ENCODE measurements around the gene ZNF362. TPM values are rescaled to one million over a fixed set of nuclear protein-coding genes. Genes with fewer than 3 reads are reported as not detected.
A peak's percentile ranks its signal among the peaks of the same experiment; 100 is the strongest.

The ZNF362 gene
- total RNA-seq, 1 donor, result 13.4 TPM

DNA sequence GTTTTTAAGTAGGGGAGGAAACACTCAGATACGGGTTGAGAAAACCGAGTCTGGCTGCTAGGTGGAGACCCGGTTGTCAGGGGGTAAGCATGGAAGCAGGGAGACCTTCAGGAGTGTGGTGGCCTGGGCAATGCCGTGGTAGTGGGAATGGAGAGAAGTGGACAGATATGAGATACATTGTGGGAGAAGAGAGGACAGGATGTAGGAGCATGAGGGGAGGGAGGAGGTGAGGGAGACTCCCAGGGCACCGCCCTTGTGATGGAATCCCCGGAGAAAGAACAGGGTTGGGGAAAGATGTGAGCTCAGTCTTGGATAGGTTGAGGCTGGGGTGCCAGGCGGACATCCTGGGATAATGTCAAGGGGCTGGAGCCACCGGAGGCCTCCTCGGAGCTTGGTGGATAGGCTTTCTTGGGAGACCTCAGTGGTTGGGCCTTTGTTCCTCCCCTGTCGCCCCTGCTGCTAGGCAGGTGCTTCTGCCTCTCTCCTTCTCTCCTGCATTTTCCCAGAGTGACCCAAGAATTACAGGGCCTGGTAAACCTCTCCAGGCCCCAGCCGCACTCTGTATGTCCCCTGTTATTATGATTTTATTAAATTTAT, 21.3 kb downstream of the ZNF362 start:
- no peaks in the 10 kb centered on the region for H3K27me3 ChIP-seq (ENCODE audit: insufficient read depth, low read length)
- no peak overlapping the region for H3K4me3 ChIP-seq (ENCODE audit: insufficient read depth, low read length)
- H3K27ac ChIP-seq (ENCODE audit: low read depth, low read length), result no peak overlapping the region
- H3K4me1 ChIP-seq (ENCODE audit: insufficient read depth, low read length), result no peaks in the 10 kb centered on the region
- H4K20me1 ChIP-seq (ENCODE audit: insufficient read depth, low read length), result peaks cover 29% of the 10 kb centered on the region
- TF ChIP-seq CTCF (IDR thresholded peaks at IDR 0.05; ENCODE audit: extremely low read depth, low read depth, low read length), result no peak
- H3K36me3 ChIP-seq (ENCODE audit: insufficient read depth, low read length), result peaks cover 27% of the 10 kb centered on the region
- no peaks in the 10 kb centered on the region for H3K9me3 ChIP-seq (ENCODE audit: low read depth, low read length)
- H3K4me2 ChIP-seq (ENCODE audit: insufficient read depth, low read length), result no peak overlapping the region
- peaks cover 19% of the 10 kb centered on the region for H3K79me2 ChIP-seq (ENCODE audit: insufficient read depth, low read length)
- H2AFZ ChIP-seq (ENCODE audit: low read length), result no peak overlapping the region
- peak; percentile 30 for DNase-seq (ENCODE audit: insufficient read length, low spot score, missing footprints)

DNA sequence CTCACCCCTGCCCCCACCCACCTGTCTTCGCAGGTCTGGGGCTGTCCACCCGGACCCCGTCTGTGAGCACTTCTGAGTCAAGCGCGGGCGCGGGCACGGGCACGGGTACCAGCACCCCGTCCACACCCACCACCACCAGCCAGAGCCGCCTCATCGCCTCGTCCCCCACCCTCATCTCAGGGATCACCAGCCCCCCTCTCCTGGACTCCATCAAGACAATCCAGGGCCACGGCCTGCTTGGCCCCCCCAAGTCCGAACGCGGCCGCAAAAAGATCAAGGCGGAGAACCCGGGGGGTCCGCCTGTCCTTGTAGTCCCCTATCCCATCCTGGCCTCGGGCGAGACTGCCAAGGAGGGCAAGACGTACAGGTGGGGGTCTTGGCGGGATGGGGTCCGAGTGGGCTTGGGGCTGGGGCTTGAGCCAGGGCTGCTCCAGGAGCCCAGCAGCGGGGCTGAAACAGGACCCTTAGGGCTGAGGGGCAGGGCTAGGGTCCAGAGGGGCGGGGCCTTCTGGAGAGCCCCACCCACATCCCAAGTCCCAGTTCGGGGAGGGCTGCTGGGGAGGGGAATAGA, 23.9 kb downstream of the ZNF362 start:
- peak; percentile 37 for DNase-seq (ENCODE audit: insufficient read length, low spot score, missing footprints)
- peaks cover 41% of the 10 kb centered on the region for H3K36me3 ChIP-seq (ENCODE audit: insufficient read depth, low read length)

GRCh38 chr1:33281554-33282303, 25.4 kb downstream of the ZNF362 start:
- no peak for TF ChIP-seq CTCF (IDR thresholded peaks at IDR 0.05; ENCODE audit: extremely low read depth, low read depth, low read length)

More for the DNA sequence above, 23.9 kb downstream of the ZNF362 start:
- peaks cover 2% of the 10 kb centered on the region for H3K79me2 ChIP-seq (ENCODE audit: insufficient read depth, low read length)
- H3K4me2 ChIP-seq (ENCODE audit: insufficient read depth, low read length), result no peak overlapping the region
- TF ChIP-seq CTCF (IDR thresholded peaks at IDR 0.05; ENCODE audit: extremely low read depth, low read depth, low read length), result no peak
- H3K27me3 ChIP-seq (ENCODE audit: insufficient read depth, low read length), result no peaks in the 10 kb centered on the region
- no peak overlapping the region for H3K4me3 ChIP-seq (ENCODE audit: insufficient read depth, low read length)
- peaks cover 6% of the 10 kb centered on the region for H4K20me1 ChIP-seq (ENCODE audit: insufficient read depth, low read length)
- no peak overlapping the region for H2AFZ ChIP-seq (ENCODE audit: low read length)
- no peaks in the 10 kb centered on the region for H3K9me3 ChIP-seq (ENCODE audit: low read depth, low read length)
- no peak overlapping the region for H3K27ac ChIP-seq (ENCODE audit: low read depth, low read length)
- H3K4me1 ChIP-seq (ENCODE audit: insufficient read depth, low read length), result no peaks in the 10 kb centered on the region

DNA sequence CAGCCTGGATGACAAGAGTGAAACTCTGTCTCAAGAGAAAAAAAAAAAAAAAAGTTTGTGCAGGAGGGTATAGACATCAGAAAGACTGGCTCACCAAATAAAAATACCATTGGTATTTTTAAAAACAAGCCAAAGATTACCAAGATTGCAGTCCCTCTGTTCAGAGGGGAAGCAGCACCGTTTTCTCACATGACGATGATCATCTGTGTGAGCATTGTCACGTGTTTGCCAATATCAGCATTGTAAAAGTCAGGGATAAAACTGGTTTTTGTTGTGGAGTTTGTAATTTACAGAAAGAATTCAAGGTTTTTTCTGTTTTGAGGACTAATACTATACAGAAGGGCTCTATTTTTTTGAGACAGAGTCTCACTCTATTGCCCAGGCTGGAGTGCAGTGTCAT, 26.5 kb downstream of the ZNF362 start:
- no peak overlapping the region for H3K4me3 ChIP-seq (ENCODE audit: insufficient read depth, low read length)
- TF ChIP-seq CTCF (IDR thresholded peaks at IDR 0.05; ENCODE audit: extremely low read depth, low read depth, low read length), result no peak
- peaks cover 38% of the 10 kb centered on the region for H3K36me3 ChIP-seq (ENCODE audit: insufficient read depth, low read length)
- H3K27ac ChIP-seq (ENCODE audit: low read depth, low read length), result no peak overlapping the region
- H3K79me2 ChIP-seq (ENCODE audit: insufficient read depth, low read length), result no peaks in the 10 kb centered on the region
- no peaks in the 10 kb centered on the region for H3K9me3 ChIP-seq (ENCODE audit: low read depth, low read length)
- no peaks in the 10 kb centered on the region for H3K27me3 ChIP-seq (ENCODE audit: insufficient read depth, low read length)
- no peaks in the 10 kb centered on the region for H3K4me1 ChIP-seq (ENCODE audit: insufficient read depth, low read length)
- H3K4me2 ChIP-seq (ENCODE audit: insufficient read depth, low read length), result no peak overlapping the region
- no peak overlapping the region for H2AFZ ChIP-seq (ENCODE audit: low read length)
- no peaks in the 10 kb centered on the region for H4K20me1 ChIP-seq (ENCODE audit: insufficient read depth, low read length)
- no peak for DNase-seq (ENCODE audit: insufficient read length, low spot score, missing footprints)

More at GRCh38 chr1:33281554-33282303, 25.4 kb downstream of the ZNF362 start:
- Histone ChIP-seq H3K4me1 (ENCODE audit: insufficient read depth, low read length) (no peaks in the 10 kb centered on the region), H3K9me3 (ENCODE audit: low read depth, low read length) (no peaks in the 10 kb centered on the region), H3K27ac (ENCODE audit: low read depth, low read length) (no peak overlapping the region), H3K4me3 (ENCODE audit: insufficient read depth, low read length) (no peak overlapping the region), H4K20me1 (ENCODE audit: insufficient read depth, low read length) (no peaks in the 10 kb centered on the region), H2AFZ (ENCODE audit: low read length) (no peak overlapping the region), H3K36me3 (ENCODE audit: insufficient read depth, low read length) (peaks cover 38% of the 10 kb centered on the region), H3K79me2 (ENCODE audit: insufficient read depth, low read length) (no peaks in the 10 kb centered on the region), H3K27me3 (ENCODE audit: insufficient read depth, low read length) (no peaks in the 10 kb centered on the region), H3K4me2 (ENCODE audit: insufficient read depth, low read length) (no peak overlapping the region)
- peak; percentile 38 for DNase-seq (ENCODE audit: insufficient read length, low spot score, missing footprints)

All from osteoblast (primary cell).